IPS-20b (cell line): Measurements from ENCODE around the gene CXXC5.
"Not testable (repeated sequence)": the region's sequence is repeated elsewhere in the genome, so short reads cannot be mapped to it uniquely, and the experiment has no call there.

Experiments used
- H3K27ac ChIP-seq: one replicate; pipeline ENCODE4 v1.5.1; 2013; ENCODE audit warnings: low read length
- H3K27me3 ChIP-seq: 2 replicates; pipeline ENCODE4 v1.6.1; 2013; ENCODE audit warnings: mild to moderate bottlenecking, low read length, inconsistent platforms; ENCODE audit not compliant: insufficient read depth
- H3K36me3 ChIP-seq: 2 replicates; pipeline ENCODE4 v1.6.1; 2013; ENCODE audit warnings: low read depth, mild to moderate bottlenecking, inconsistent platforms, low read length, moderate library complexity; ENCODE audit not compliant: insufficient read depth
- H3K4me1 ChIP-seq: 2 replicates; pipeline ENCODE4 v1.6.1; 2013; ENCODE audit warnings: mild to moderate bottlenecking, control low read depth, inconsistent platforms, low read length, moderate library complexity; ENCODE audit not compliant: insufficient read depth
- H3K4me3 ChIP-seq: 2 replicates; pipeline ENCODE4 v1.5.1; 2013; ENCODE audit warnings: mild to moderate bottlenecking, low read length, inconsistent platforms
- H3K9ac ChIP-seq: 2 replicates; pipeline ENCODE4 v1.6.1; 2013; ENCODE audit warnings: low read depth, mild to moderate bottlenecking, inconsistent platforms, low read length, moderate library complexity
- H3K9me3 ChIP-seq: 2 replicates; pipeline ENCODE4 v1.6.1; 2013; ENCODE audit warnings: mild to moderate bottlenecking, low read depth, low read length, inconsistent platforms; ENCODE audit not compliant: insufficient read depth

CXXC5 gene

GRCh38 chr5:139723986-139724587, 75.9 kb downstream of the CXXC5 start:
- Histone ChIP-seq H3K27ac (no peak overlapping the region), H3K9me3 (no peaks in the 10 kb centered on the region; the same call in 1 of the 2 replicates), H3K4me3 (no peak overlapping the region), H3K27me3 (no peaks in the 10 kb centered on the region), H3K36me3 (no peaks in the 10 kb centered on the region), H3K9ac (no peak overlapping the region), H3K4me1 (no peaks in the 10 kb centered on the region)

DNA sequence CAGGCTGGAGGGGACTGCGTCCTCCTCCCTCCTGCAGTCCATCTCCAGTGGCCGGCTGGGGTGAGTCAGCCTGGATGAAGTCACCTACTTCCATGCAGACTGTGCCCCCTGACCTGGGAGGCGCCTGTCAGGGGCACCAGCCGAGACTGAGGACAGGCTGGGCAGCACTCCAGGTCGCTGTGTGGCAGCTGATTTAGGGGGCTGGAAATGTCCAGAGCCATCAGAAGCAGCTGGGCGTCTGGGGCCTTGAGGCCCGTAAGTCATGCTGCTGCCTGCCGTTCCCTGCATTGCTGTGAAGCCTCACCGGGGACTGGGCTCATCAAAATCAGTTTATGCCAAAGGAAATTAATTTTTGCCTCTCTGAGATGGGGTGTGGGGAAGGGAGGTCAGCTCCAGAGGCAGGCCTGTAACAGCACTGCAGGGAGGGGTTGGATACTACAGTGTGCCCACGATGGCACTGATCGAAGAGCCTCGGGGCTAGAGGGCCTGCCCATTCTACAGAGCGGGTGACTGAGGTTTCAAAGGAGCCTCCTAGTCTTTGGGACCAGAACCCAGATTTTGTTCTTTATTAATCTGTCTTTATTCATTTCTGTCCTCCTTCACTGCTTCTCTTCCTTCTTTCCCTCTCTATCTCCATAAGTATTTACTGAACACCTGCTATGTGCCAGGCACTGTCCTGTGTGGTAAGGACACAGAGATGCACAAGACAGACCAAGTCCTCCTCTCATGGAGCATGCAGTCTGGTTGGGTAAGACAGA, 77.1 kb downstream of the CXXC5 start:
- Histone ChIP-seq H3K36me3 (no peaks in the 10 kb centered on the region), H3K27me3 (no peaks in the 10 kb centered on the region), H3K4me1 (no peaks in the 10 kb centered on the region), H3K9me3 (no peaks in the 10 kb centered on the region; the same call in 1 of the 2 replicates), H3K9ac (no peak overlapping the region), H3K27ac (no peak overlapping the region), H3K4me3 (no peak overlapping the region)

DNA sequence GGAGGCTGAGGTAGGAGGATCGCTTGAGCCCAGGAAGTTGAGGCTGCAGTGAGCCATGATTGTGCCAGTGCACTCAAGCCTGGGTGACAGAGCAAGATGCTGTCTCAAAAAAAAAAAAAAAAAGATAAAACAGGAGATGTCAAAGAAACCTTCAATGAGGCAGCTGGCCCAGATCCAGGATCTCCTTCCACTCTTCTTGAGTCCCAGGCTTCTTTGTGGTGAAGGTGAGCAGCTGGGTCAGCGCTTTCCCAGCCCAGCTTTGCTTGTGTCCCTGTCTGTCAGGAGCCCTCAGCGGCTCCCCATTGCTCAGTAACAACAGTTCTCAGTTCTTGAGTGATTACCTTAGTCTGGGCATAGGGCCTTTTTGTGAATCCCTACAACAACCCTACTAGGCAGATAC, 78.1 kb downstream of the CXXC5 start:
- no peak overlapping the region for H3K4me3 ChIP-seq
- H3K4me1 ChIP-seq, result no peaks in the 10 kb centered on the region
- H3K27me3 ChIP-seq, result no peaks in the 10 kb centered on the region
- no peaks in the 10 kb centered on the region for H3K36me3 ChIP-seq
- no peaks in the 10 kb centered on the region for H3K9me3 ChIP-seq
- H3K27ac ChIP-seq, result no peak overlapping the region
- no peak overlapping the region for H3K9ac ChIP-seq

DNA sequence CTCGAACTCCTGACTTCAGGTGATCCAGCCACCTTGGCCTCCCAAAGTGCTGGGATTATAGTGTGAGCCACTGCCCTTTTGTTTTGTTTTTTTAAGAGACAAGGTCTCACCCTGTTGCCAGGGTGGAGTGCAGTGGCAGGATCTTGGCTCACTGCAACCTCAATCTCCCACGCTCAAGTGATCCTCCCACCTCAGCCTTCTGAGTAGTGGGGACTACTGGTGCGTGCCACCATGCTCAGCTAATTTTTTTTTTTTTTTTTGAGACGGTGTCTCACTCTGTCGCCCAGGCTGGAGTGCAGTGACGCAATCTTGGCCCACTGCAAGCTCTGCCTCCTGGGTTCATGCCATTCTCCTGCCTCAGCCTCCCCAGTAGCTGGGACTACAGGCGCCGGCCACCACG, 79.5 kb downstream of the CXXC5 start:
- H3K9me3 ChIP-seq, H3K4me3 ChIP-seq, H3K9ac ChIP-seq, H3K27ac ChIP-seq, H3K36me3 ChIP-seq, H3K27me3 ChIP-seq, H3K4me1 ChIP-seq: not testable (repeated sequence)

GRCh38 chr5:139731281-139731680, 83.1 kb downstream of the CXXC5 start:
- H3K36me3 ChIP-seq, result no peaks in the 10 kb centered on the region
- no peaks in the 10 kb centered on the region for H3K4me1 ChIP-seq
- no peak overlapping the region for H3K9ac ChIP-seq
- no peak overlapping the region for H3K27ac ChIP-seq
- no peaks in the 10 kb centered on the region for H3K9me3 ChIP-seq
- no peaks in the 10 kb centered on the region for H3K27me3 ChIP-seq
- no peak overlapping the region for H3K4me3 ChIP-seq

DNA sequence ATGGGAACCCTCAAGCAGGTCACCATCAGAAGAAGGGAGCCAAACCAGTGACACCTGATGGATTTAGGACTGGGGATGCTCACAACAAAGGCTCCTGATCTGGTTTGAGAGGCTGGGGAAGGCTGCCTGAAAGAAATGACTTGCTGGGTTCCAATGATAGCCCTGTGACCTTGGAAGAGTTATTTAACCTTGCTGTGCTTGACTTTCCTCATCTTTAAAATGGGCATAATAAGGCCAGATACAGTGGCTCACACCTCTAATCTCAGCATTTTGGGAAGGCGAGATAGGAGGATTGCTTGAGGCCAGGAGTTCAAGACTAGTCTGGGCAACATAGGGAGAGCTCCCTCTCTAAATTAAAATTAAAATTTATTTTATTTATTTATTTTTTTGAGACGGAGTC, 83.9 kb downstream of the CXXC5 start:
- Histone ChIP-seq H3K4me3 (no peak overlapping the region), H3K27ac (no peak overlapping the region), H3K27me3 (no peaks in the 10 kb centered on the region), H3K36me3 (no peaks in the 10 kb centered on the region), H3K4me1 (no peaks in the 10 kb centered on the region), H3K9ac (no peak overlapping the region), H3K9me3 (no peaks in the 10 kb centered on the region)

DNA sequence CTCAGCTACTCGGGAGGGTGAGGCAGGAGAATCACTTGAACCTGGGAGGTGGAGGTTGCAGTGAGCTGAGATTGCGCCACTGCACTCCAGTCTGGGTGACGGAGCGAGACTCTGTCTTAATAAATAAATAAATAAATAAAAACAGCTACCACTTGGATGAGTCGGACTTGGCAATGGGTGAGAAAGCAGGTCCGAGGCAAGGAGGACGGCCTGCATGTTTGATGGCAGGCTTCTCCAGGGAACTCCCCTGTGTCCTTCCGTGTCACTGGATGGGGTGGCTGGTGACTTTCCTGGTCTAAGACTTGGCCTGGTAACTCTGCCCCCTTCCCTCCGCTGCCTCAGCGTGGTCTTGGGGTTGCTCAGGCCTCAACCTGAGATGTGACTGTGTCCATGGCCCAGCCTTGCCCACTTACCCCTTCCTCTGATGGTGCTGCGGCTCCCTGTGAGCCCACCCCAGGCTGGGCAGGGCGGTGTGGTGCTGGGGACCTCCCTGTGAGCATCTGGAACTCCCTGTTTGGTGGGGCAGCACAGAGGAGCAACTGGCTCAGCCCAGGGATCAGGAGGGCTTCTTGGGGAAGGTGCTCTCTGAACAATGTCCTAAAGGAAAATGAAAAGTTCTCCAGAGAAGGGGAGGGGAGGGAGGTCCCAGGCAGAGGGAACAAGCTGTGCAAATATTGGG, 85.0 kb downstream of the CXXC5 start:
- Histone ChIP-seq H3K4me1 (no peaks in the 10 kb centered on the region), H3K27ac (no peak overlapping the region), H3K9me3 (no peaks in the 10 kb centered on the region), H3K36me3 (no peaks in the 10 kb centered on the region), H3K4me3 (no peak overlapping the region), H3K27me3 (no peaks in the 10 kb centered on the region), H3K9ac (no peak overlapping the region)
